ENCODE results near the gene MOSMO. TPM values are rescaled to one million over a fixed set of nuclear protein-coding genes. Genes with fewer than 3 reads are reported as not detected.
A peak's percentile ranks its signal among the peaks of the same experiment; 100 is the strongest.

MOSMO gene
- total RNA-seq, 1 experiment from 2014 or later: 10.9 TPM

DNA sequence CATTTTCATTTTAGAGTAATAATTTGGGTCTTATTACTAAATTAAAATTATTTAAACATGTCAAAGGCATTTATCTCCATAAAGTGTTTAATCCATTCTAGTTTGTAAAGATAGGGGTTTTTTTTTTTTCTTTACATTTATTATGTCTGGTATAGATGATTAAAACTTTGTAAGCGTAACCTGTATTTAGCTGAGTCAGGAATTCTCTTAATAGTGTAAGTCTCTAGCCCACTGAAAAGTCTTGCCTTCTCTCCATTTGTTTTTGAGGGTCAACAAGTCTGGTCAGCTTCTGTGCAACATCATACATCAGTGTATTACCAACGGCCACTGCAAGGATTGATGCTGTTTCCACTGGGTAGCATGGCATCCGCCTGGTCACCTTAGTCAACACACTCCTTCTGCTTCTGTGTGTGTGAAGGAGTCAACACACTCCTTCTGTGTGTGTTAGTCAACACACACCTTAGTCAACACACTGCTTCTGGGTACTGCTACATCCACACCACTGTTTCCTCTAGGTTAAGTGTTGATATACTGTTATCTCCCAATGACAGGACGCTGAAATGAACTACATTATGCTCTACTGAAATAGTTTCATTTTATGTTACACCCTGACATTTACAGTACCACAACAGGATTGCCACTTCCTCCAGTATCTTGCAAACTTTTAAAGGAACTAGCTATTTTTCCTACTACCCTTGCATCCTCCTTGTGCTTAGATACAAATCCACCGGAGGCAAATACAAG, 47.1 kb downstream of the MOSMO start:
- Mint-ChIP-seq H3K27ac (ENCODE audit: unreplicated experiment) (no peak overlapping the region), H3K4me3 (ENCODE audit: unreplicated experiment) (no peak overlapping the region), H3K9me3 (ENCODE audit: unreplicated experiment) (no peaks in the 10 kb centered on the region), H3K36me3 (ENCODE audit: insufficient read depth, unreplicated experiment) (no peaks in the 10 kb centered on the region), H3K4me1 (ENCODE audit: low read depth, unreplicated experiment) (no peaks in the 10 kb centered on the region), H3K27me3 (ENCODE audit: insufficient read depth, unreplicated experiment) (no peaks in the 10 kb centered on the region)
- Histone ChIP-seq H3K27me3 (replicated peaks; ENCODE audit: control insufficient read depth, insufficient read depth, low read length) (no peaks in the 10 kb centered on the region), H3K9me3 (no peaks in the 10 kb centered on the region), H3K36me3 (ENCODE audit: control insufficient read depth, insufficient read depth, low read length) (no peaks in the 10 kb centered on the region), H3K4me1 (no peaks in the 10 kb centered on the region), H3K4me3 (ENCODE audit: low read depth, low read length) (no peak overlapping the region)
- intact Hi-C loops (cut with micrococcal nuclease; ENCODE audit: unreplicated experiment): no loop called here
- DNase-seq: no peak
- ChIA-PET POLR2A (no interaction called here), CTCF (interaction anchor here (0.7 to 1.0 kb wide), 3 partner anchors 22 to 44 kb away, joined by 3 to 4 read pairs (median 3); no protein-coding TSS in a partner anchor)
- TF ChIP-seq, protein P1, sequence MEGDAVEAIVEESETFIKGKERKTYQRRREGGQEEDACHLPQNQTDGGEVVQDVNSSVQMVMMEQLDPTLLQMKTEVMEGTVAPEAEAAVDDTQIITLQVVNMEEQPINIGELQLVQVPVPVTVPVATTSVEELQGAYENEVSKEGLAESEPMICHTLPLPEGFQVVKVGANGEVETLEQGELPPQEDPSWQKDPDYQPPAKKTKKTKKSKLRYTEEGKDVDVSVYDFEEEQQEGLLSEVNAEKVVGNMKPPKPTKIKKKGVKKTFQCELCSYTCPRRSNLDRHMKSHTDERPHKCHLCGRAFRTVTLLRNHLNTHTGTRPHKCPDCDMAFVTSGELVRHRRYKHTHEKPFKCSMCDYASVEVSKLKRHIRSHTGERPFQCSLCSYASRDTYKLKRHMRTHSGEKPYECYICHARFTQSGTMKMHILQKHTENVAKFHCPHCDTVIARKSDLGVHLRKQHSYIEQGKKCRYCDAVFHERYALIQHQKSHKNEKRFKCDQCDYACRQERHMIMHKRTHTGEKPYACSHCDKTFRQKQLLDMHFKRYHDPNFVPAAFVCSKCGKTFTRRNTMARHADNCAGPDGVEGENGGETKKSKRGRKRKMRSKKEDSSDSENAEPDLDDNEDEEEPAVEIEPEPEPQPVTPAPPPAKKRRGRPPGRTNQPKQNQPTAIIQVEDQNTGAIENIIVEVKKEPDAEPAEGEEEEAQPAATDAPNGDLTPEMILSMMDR (IDR thresholded peaks at IDR 0.05; ENCODE audit: insufficient read depth in 1 of 2, low read depth in 1 of 2, low read length in 1 of 2, severe bottlenecking in 1 of 2, unreplicated experiment in 1 of 2): no peak
- BruUV-seq (replicated peaks): no TSS peak

DNA sequence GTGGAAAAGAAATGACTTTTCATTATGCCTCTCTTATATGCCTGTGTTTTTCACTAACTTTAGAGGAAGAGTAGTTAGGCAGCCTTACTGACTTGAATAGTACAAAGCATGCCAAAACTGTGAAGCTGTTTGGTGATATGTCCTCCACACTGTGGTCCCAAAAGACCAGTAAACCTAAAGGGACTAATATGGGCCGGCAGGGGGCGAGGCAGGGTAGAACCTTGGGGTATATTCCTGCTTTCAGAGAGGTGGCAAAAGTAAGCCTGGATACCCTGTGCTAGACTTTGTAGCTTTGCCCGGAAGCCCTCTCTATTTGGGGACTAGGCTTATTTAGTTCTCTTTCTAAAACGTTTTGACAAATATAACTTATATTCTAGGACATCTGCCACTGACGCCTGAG, 48.0 kb downstream of the MOSMO start:
- ChIA-PET CTCF (interaction anchor here (0.7 to 1.0 kb wide), 3 partner anchors 22 to 43 kb away, joined by 3 to 4 read pairs (median 3); no protein-coding TSS in a partner anchor), POLR2A (no interaction called here)
- Histone ChIP-seq H3K9me3 (no peaks in the 10 kb centered on the region), H3K4me1 (no peaks in the 10 kb centered on the region), H3K36me3 (ENCODE audit: control insufficient read depth, insufficient read depth, low read length) (no peaks in the 10 kb centered on the region), H3K27me3 (replicated peaks; ENCODE audit: control insufficient read depth, insufficient read depth, low read length) (no peaks in the 10 kb centered on the region), H3K4me3 (ENCODE audit: low read depth, low read length) (no peak overlapping the region)
- intact Hi-C loops (cut with micrococcal nuclease; ENCODE audit: unreplicated experiment): no loop called here
- Mint-ChIP-seq H3K27ac (ENCODE audit: unreplicated experiment) (no peak overlapping the region), H3K27me3 (ENCODE audit: insufficient read depth, unreplicated experiment) (no peaks in the 10 kb centered on the region), H3K4me1 (ENCODE audit: low read depth, unreplicated experiment) (no peaks in the 10 kb centered on the region), H3K36me3 (ENCODE audit: insufficient read depth, unreplicated experiment) (no peaks in the 10 kb centered on the region), H3K4me3 (ENCODE audit: unreplicated experiment) (no peak overlapping the region), H3K9me3 (ENCODE audit: unreplicated experiment) (no peaks in the 10 kb centered on the region)
- BruUV-seq (replicated peaks): no TSS peak
- TF ChIP-seq, protein P1 (IDR thresholded peaks at IDR 0.05; ENCODE audit: insufficient read depth in 1 of 2, low read depth in 1 of 2, low read length in 1 of 2, severe bottlenecking in 1 of 2, unreplicated experiment in 1 of 2): peak in 1 of 2 experiments; percentile 33
- peak in 1 of 2 experiments; percentile 11 for DNase-seq

DNA sequence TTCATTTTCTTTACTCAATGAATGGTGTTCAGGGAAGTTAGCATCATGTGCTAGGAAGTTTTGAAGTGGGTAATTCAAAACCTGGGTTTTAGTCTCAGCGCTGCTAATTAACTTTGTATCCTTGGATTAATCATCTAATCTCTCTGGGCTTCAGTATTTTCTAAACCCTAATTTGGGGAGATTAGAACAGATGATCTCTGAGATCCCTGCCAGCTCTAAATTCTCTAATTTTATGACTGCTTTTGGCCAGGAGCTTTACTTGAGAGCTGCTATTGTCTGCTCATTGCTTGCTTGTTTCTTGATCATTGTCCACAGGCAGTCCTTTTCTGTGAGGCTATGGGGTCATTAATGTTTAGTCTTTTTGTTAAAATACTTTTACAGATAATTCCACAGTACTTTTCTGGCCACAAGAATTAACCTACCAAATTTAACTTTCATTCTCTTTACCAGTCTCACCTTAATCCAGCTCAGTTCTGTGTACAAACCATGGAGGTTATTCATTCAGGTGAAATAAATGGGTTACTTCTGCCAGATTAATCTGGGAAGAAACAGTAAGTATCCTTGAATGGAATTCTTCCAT, 56.1 kb downstream of the MOSMO start:
- POLR2A ChIA-PET: no interaction called here
- Mint-ChIP-seq H3K9me3 (ENCODE audit: unreplicated experiment) (peaks cover 10% of the 10 kb centered on the region), H3K27me3 (ENCODE audit: insufficient read depth, unreplicated experiment) (no peaks in the 10 kb centered on the region), H3K27ac (ENCODE audit: unreplicated experiment) (no peak overlapping the region), H3K4me3 (ENCODE audit: unreplicated experiment) (no peak overlapping the region), H3K36me3 (ENCODE audit: insufficient read depth, unreplicated experiment) (peaks cover 7% of the 10 kb centered on the region), H3K4me1 (ENCODE audit: low read depth, unreplicated experiment) (no peaks in the 10 kb centered on the region)
- no peaks in the 10 kb centered on the region for H3K36me3 ChIP-seq (ENCODE audit: control insufficient read depth, insufficient read depth, low read length)
- H3K27me3 ChIP-seq (replicated peaks; ENCODE audit: control insufficient read depth, insufficient read depth, low read length): no peaks in the 10 kb centered on the region
- CTCF ChIA-PET: interaction anchor here (1.2 kb wide), 1 partner anchor 14 kb away, joined by 4 read pairs; no protein-coding TSS in a partner anchor
- H3K4me3 ChIP-seq (ENCODE audit: low read depth, low read length): no peak overlapping the region
- H3K4me1 ChIP-seq: no peaks in the 10 kb centered on the region
- BruUV-seq (replicated peaks): no TSS peak
- no peaks in the 10 kb centered on the region for H3K9me3 ChIP-seq
- intact Hi-C loops (cut with micrococcal nuclease; ENCODE audit: unreplicated experiment): no loop called here
- TF ChIP-seq, protein P1 (IDR thresholded peaks at IDR 0.05; ENCODE audit: insufficient read depth in 1 of 2, low read depth in 1 of 2, low read length in 1 of 2, severe bottlenecking in 1 of 2, unreplicated experiment in 1 of 2): no peak
- DNase-seq: no peak

Measured in Caco-2 (cell line).